ENCODE data around the gene PTPN11. TPM values are rescaled to one million over a fixed set of nuclear protein-coding genes. Genes with fewer than 3 reads are reported as not detected.

The PTPN11 gene
- total and polyA plus RNA-seq, 12 donors, result 14.4 to 129 (median 72.0) TPM

GRCh38 chr12:112488257-112488876 is 69.6 kb downstream of the PTPN11 start:
- no peak for DNase-seq
- no peaks in the 10 kb centered on the region for H3K9me3 ChIP-seq (replicated peaks in 1 of 3)
- H3K27ac ChIP-seq, result no peak overlapping the region
- no peaks in the 10 kb centered on the region for H3K4me1 ChIP-seq (replicated peaks in 1 of 2)
- intact Hi-C loops (cut with DNase I), result no loop called here
- no peaks in the 10 kb centered on the region for H3K27me3 ChIP-seq
- H3K36me3 ChIP-seq (replicated peaks in 1 of 2), result peaks cover 0 to 63% of the 10 kb centered on the region in 2 donors
- H3K4me3 ChIP-seq, result no peak overlapping the region
- WGBS, 4 donors, result 87 to 93% (median 90%) methylated on average over 6 of the region's 6 CpGs
- no peak for TF ChIP-seq POLR2A (IDR thresholded peaks at IDR 0.05)
- no peak for TF ChIP-seq CTCF (IDR thresholded peaks at IDR 0.05)

GRCh38 chr12:112489456-112489855 is 70.7 kb downstream of the PTPN11 start:
- Histone ChIP-seq H3K4me3 (no peak overlapping the region), H3K27ac (no peak overlapping the region), H3K4me1 (replicated peaks in 1 of 2) (no peaks in the 10 kb centered on the region), H3K27me3 (no peaks in the 10 kb centered on the region), H3K36me3 (replicated peaks in 1 of 2) (peaks cover 0 to 67% of the 10 kb centered on the region in 2 donors), H3K9me3 (replicated peaks in 1 of 3) (no peaks in the 10 kb centered on the region)
- intact Hi-C loops (cut with DNase I), result no loop called here
- TF ChIP-seq CTCF (IDR thresholded peaks at IDR 0.05) (no peak), POLR2A (IDR thresholded peaks at IDR 0.05) (no peak)
- WGBS, 4 donors, result 90 to 96% (median 92%) methylated on average over 6 of the region's 6 CpGs
- DNase-seq, result no peak

GRCh38 chr12:112496496-112496895 is 77.7 kb downstream of the PTPN11 start:
- Histone ChIP-seq H3K36me3 (replicated peaks in 1 of 2) (peaks cover 0 to 18% of the 10 kb centered on the region in 2 donors), H3K4me1 (replicated peaks in 1 of 2) (no peaks in the 10 kb centered on the region), H3K27me3 (no peaks in the 10 kb centered on the region), H3K27ac (no peak overlapping the region), H3K9me3 (replicated peaks in 1 of 3) (no peaks in the 10 kb centered on the region), H3K4me3 (no peak overlapping the region)
- intact Hi-C loops (cut with DNase I), result no loop called here
- WGBS, 4 donors, result 94 to 98% (median 96%) methylated on average over 3 of the region's 3 CpGs
- TF ChIP-seq POLR2A (IDR thresholded peaks at IDR 0.05) (no peak), CTCF (IDR thresholded peaks at IDR 0.05) (no peak)
- DNase-seq, result no peak

- Histone ChIP-seq H3K9me3 (replicated peaks in 1 of 3) (no peaks in the 10 kb centered on the region), H3K4me1 (replicated peaks in 1 of 2) (no peaks in the 10 kb centered on the region), H3K27me3 (no peaks in the 10 kb centered on the region), H3K36me3 (replicated peaks in 1 of 2) (peaks cover 0 to 23% of the 10 kb centered on the region in 2 donors), H3K4me3 (no peak overlapping the region), H3K27ac (no peak overlapping the region)
- 88 to 100% (median 93%) methylated on average over 1 of the region's 1 CpG for WGBS, 4 donors
- intact Hi-C loops (cut with DNase I), result no loop called here
- TF ChIP-seq POLR2A (IDR thresholded peaks at IDR 0.05) (no peak), CTCF (IDR thresholded peaks at IDR 0.05) (no peak)
- DNase-seq, result no peak
These were observed 79.8 kb downstream of the PTPN11 start for GRCh38 chr12:112498580-112498979.

All from adrenal gland (tissue), 12 donors.